GM18511 (cell line): ENCODE data around the gene DCXR.

ENCODE experiments used
- ATAC-seq: cut with Tn5 transposase; IDR thresholded peaks from one replicate; pipeline ENCODE4 v1.9.1; 2021; ENCODE audit warnings: mild to moderate bottlenecking, moderate library complexity; ENCODE audit not compliant: unreplicated experiment

DCXR gene

GRCh38 chr17:82013772-82014321 lies 23.6 kb downstream of the DCXR start:
- ATAC-seq: no peak

DNA sequence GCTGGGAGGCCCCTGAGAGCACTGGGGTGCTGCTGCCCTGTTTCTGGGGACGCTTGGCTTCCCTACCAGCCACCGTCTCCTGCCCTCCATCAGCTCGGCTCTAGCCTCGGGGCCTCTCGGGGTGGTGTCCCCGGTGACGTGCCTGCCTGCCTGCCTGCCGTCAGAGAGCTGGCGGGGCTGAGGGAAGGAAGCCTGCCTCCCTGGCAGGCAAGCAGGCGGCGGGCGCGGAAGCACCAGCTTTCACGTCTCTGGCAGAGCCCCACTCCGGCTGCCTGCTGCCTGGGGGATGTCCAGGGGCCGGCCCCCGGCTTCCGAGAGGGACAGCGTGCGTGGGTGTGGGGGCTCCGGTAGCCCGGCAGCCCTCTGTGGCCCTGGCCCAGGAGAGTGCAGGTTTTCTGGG lies 24.2 kb downstream of the DCXR start:
- ATAC-seq: no peak

- ATAC-seq: no peak
These were observed 24.7 kb downstream of the DCXR start for GRCh38 chr17:82012640-82013295.

GRCh38 chr17:82012261-82012639 lies 25.2 kb downstream of the DCXR start:
- no peak for ATAC-seq

GRCh38 chr17:82011617-82012187 lies 25.8 kb downstream of the DCXR start:
- no peak for ATAC-seq

DNA sequence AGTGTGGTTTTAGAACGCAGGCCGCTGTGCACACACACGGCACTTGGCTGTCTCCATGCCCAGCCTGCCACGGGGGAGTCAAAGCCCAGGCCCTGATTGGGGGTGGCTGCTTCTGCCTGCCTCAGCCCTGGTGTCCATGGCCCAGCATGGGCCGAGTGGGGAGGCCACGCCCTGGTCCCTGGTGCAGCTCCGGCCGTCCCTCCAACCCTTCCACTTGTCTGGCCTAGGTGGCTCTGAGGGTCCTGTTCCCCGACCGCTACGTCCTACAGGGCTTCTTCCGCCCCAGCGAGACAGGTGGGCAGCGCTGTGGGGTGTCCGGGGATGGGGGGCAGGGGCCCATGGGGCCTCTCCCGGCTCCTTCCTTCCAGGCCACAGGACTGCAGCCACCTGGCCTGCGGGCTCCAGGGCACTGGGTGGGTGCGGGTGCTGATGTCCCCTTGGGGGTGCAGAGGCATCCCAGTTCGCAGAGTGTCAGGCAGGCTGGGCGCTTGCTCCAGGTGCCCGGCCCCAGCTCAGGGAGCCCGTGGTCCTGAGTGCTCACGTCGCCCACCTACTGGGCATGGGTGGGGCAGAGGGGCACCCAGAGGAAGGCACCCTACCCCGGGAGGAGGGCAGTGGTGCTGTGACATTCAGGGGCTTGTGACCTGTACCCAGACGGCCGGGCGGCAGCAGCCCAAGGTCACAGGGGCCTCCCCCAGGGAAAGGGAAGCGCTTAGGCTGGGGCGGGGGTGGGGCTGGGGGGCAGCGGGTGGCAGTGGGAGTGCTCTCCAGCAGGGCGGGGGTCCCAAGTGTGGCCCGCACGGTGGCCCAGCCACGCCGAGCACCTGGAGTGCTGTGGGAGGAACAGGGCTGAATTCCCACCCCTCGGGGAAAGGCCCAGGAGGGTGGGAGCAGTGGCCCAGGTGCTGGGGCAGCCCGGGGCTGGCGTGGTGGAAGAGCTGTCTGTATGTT lies 26.6 kb downstream of the DCXR start:
- no peak for ATAC-seq

GRCh38 chr17:82009413-82009812 lies 28.1 kb downstream of the DCXR start:
- ATAC-seq: no peak

DNA sequence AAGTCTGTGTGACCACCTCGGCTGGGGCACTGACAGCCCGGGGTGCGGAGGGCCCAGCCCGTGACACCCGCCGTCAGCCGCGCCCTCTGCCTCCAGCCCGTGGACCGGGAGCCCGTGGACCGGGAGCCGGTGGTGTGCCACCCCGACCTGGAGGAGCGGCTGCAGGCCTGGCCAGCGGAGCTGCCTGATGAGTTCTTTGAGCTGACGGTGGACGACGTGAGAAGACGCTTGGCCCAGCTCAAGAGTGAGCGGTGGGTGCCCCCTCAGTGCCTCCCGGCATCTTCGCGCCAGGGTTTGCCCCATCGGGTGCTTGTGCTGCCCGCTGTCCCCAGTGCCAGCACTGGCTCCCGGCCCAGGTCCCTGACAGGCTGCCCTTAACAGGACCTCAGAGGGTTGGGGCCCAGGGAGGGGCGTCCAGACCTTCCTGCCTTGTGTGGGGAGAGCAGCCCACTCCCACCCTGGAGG lies 28.5 kb downstream of the DCXR start:
- no peak for ATAC-seq

GRCh38 chr17:82008258-82008940 lies 29.1 kb downstream of the DCXR start:
- ATAC-seq: no peak

GRCh38 chr17:82007495-82008257 lies 29.8 kb downstream of the DCXR start:
- no peak for ATAC-seq

DNA sequence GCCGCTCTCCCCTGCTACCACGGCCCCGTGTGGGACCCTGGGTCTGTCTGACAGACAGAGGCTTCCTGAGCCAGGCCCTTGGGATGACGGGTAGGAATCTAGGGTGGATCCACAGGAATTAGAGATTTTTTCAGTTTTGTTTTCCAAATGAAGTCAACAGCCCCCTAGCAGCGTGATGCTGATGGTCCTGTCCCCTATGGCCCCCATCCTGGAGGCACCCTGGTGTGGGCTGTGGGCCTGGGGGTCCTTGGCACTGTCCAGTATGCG lies 30.3 kb downstream of the DCXR start:
- no peak for ATAC-seq

DNA sequence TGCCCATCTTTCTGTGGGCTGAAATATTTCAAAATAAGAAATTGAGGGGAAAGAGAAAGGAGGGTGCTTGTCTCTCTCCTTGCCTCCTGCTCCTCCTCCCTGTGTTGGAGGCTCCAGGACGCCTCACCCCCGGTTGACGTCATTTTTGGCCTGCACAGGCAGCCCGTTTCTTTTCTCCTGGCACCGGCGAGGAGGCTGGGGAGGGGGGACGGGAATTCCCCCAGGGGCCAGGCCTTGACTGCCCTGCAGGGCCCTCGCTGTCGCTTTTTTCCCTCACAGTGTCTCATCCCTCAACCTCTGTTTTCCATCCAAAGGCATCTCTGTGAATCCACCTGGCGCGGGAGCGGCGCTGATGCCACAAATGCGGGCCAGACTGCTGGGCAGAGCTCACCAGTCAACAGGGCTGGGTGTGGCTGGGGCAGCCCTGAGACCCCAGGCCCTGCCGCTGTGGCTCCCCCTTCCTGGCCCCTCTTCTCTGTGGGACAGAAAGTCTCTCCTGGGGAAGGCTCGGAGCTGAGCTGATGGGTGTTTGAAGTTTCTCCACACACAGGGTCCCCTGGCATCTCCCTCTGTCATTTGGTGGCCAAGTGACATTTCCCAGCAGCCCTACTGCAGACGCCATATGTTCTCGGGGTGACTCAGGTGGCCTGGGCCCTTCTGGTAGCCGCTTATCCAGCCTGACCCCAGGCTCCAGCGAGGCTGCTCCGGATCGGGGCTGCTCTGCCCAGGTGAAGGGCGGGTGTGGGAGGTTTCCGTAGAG lies 30.8 kb downstream of the DCXR start:
- no peak for ATAC-seq

GRCh38 chr17:82005701-82006348 lies 31.7 kb downstream of the DCXR start:
- ATAC-seq: no peak

GRCh38 chr17:82004517-82005455 lies 32.7 kb downstream of the DCXR start:
- no peak for ATAC-seq

GRCh38 chr17:82003411-82004381 lies 33.8 kb downstream of the DCXR start:
- ATAC-seq: no peak

GRCh38 chr17:82001571-82002056 lies 35.9 kb downstream of the DCXR start:
- ATAC-seq: no peak
